GM21786 (cell line): ENCODE measurements around the gene GALNT10.

Experiments used
- ATAC-seq: cut with Tn5 transposase; IDR thresholded peaks from one replicate; pipeline ENCODE4 v1.9.1; 2021; ENCODE audit not compliant: unreplicated experiment

The GALNT10 gene

DNA sequence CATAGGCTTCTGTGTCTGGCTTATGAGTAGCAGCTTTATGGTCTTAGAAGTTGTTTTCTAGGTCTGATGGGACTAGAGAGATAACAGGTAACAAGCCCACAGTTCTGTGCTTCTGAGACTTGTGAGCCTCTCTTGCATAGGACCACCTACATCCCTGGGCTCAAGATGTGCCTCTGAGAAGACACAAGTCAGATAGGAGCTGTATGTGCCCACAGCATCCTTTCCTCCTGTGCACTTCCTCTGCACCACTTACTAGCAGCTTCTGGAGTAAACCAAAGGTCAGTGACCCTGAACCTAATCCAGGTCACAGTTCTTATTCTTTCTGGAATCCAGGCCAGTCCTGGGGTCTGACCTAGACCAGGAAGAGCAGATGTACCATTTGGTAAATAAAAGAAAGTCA lies 40.0 kb downstream of the GALNT10 start:
- ATAC-seq: no peak

DNA sequence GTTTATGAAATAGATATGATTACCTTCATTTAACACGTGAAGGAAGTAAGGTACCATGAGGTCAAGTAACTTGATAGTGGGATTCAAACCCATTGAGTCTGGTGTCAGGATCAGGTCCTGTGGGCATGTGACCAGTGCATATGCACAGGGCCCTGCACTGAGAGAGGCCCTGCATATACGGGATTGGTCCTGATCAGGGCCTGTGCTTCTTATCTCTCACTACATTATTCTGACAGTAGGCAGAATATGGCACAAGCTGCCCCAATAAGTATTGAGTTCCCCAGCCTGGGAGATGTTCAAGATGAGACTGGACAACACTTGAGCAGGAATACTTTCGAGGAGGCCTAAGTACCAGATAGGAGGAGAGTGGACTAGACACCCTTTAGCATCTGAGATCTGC lies 44.0 kb downstream of the GALNT10 start:
- no peak for ATAC-seq

DNA sequence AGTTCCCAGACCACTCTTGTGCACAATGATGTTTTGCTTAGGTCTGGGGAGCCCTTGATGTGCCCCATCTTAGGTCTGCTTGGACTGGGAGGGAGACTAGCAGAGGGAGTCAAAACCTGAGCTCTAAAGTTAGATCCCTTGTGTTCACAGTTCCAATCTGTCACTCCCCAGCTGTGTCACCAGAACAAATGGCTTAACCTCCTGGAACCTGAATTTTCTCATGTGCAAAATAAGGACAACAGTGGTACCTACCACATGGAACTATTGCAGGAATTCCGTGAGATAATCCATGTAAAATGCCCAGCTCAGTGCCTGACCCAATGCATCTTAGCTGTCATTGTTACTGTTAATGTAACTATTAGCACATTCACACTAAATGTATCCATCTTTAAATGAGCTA lies 45.5 kb downstream of the GALNT10 start:
- no peak for ATAC-seq

DNA sequence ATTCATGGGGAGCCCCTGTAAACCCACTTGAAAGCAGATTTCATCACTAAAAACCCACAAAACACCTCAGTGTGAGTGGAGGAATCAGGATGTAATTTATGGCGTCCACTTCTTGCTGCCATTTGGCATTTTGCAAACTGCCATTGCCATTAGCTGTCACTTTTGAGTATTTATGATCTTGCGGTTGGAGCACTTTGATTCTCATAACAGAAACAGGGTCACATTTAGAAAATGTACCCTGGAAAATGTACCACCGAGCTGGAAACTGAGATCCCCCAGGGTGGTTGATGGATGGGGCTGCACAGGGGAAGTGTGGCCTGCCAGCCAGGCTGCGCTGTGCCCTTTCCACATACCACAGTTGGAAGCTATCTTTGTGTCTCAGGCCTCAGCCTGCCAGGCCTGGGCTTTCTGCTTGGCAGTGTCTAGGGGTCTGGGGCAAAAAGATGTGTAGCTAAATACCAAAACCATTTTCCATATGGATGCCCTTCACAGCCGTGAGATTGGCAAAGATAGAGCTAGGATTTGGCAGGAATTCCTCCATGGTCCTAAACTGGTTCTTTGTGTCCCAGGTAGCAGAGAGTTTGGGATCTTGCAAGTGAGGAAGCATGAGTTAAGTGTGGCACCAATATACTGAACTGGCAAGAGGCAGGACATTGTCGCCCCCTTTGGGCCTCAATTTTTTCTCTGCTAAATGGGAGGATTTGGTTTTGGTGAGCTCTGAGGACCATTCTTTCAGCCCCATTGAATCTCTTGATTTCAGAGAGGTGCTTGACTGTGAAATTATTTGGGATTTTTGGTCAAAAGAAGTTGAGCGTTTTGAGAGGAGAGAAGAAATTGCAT lies 46.2 kb downstream of the GALNT10 start:
- no peak for ATAC-seq

DNA sequence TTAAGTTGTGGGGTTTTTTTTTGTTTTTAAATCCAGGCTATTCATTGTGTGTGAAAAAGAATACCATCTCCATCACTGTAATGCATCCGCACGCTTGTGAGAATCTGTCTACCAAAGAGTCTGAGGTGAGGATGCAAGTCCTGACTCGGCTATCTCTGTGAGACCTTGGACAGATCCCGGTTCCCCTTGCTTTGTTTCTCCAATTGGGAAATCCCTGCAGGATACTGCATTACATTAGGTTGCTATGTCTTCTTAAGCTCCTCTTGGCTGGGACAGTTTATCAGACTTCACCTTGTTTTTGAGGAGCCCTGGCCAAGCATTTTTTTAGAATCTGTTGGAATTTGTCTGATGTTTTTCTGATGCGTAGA lies 46.8 kb downstream of the GALNT10 start:
- no peak for ATAC-seq

DNA sequence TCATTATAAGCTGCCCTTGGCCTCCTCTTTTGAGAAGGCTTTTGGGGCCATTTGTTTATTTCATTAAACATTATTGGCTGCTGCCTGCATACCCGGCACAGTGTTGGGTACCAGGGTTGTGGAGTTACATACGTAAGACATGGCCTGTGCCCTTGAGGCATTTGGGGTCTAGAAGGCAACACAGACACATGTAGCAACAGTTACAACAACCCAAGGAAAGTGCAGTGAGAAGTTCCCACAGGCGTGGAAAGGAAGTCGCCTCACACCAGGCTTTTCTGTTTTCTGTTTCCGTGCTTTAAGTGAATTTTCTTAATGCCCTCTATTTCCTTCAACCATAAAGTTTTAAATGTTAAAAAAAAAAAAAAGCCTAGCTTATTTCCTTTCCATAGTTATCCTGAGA lies 47.4 kb downstream of the GALNT10 start:
- ATAC-seq: no peak

DNA sequence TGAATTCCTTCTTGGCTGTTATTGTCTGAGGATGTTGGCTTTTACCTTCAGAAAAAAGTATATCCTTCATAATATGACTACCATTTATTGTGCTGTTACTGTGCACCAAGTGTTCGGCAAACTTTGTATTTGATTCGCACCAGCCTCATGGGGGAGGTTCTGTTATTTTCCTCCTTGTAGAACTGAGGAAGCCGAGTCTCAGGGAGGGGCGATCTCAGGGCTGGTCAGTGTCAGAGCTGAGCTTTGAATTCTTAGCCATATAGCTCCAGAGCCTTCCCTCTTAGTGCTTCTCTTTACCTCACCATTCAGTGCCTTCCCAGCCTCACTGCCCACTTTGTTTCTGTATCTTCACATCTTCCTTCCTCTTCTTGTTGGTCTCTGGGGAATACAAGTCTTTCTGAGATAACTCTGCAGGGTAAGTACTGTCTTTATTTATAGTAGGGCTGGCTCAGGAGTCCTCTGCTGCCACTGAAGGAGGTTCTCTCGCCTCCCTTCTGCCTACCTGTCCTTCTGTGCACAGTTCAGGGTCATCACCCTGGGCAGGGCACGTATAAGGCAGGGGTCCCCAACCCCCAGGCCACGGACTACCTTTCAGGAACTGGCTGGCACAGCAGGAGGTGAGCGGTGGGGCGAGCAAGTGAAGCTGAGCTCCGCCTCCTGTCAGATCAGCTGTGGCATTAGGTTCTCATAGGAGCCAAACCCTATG lies 48.4 kb downstream of the GALNT10 start:
- ATAC-seq: peak; percentile 70

DNA sequence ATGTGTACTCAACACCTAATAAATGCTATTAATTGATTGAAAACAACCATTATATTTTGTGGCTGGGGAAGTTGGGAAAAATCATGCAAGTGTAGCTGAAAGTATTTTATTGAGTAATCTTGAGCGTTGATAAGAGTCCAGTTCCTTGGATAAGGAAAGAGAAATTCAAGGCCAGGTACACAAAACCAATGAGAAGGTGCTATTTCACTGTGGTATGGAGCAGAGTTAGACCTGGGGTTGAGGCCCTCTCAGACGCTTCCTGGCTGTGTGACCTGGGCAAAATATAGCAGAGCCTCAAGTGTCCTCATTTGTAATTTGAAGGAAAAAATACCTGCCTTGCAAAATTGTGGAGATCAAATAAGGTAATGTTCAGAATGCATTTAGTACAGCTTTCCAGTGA lies 50.1 kb downstream of the GALNT10 start:
- ATAC-seq: no peak

DNA sequence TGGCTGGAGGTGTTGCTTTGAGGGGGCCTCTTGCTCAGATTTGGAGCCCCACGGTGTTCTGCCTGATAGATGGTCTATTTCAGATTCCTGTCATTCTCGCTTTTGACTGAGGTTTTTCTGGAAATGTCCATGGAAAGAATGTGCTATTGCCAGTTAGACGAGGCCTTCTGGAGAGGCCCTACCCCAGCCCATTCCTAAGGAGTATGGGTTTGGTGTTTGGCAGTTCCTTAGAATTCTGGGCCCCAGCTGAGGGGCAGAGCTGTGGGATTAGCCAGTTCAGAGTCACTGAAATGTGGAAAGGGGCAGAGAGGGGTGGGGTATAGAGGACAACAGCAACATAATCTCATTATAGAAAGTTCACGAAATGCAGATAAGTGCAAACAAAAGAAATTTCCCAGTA lies 50.5 kb downstream of the GALNT10 start:
- ATAC-seq: no peak

DNA sequence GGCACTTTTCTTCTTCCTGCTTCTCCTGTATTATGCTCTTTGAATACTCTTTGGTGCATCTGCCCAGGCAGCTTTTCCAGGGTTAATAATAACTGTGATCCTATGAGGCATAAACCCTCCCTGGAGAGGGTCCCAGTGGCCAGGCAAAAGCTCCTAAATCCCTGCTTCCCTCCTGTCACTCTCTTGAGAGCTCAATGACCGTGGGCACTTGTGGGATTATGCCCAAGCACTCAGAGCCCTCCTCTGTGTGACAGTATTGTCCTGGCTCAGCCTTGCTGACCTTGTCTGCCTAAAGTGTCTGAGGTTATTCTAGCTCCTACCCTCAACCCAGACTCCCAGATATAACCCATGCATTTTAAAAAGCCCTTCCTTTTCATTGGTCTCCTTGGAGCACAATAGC lies 51.9 kb downstream of the GALNT10 start:
- peak; percentile 2 for ATAC-seq

DNA sequence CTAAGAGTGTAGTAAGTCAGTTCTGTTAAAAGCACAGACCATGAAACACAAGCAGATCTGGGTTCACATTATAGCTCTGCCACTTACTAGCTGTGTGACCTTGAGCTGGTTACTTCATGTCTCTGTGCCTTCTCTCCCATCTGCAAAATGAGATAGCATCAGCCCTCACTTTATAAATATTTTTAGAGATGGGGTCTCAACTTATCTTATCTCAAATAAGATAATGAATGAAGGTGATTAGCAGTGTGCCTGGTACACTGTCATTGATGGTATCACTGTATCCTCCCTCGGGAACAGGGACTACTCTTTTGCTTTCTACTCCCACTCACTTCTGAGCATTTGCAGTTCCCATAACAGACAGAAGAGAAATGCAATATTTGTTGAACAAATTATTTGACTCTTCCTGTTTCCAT lies 52.4 kb downstream of the GALNT10 start:
- ATAC-seq: peak; percentile 59

DNA sequence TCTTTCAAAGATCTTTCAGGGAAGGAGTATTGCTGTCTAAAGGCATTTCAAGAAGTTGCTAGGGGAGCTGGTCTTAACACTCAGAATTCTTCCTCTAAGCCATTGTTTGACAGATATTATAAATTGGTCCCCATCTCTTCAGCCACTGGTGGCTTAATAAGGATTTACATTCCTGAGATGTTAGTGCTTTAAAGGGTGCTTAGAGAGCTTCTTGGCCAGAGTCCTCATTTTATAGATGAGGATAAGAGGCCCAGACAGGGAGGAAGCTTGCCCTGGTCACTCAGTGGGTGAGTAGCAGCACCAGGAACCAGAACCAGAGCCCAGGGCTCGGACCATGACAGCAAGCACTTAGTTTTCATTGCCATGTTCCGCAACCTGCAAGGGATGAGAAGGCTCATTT lies 53.2 kb downstream of the GALNT10 start:
- no peak for ATAC-seq

DNA sequence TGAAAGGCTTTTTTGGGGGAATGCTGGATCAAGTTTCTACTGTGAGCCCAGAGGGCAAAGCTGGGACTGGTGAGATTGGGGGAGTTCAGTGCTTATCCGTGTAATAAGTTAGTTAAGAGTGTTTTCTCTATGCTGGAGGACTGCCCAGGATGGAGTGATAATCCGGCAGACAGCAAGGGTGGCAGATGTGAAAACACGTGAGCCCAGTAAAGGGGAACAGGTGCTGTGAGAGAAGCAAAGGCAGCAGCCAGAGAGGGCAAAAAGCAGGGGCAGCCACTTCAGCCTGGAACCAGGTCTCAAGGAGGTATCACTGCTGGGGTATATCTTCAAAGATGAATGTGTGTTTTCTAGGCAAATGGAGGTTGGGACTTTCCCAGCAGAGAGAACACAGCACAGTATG lies 53.9 kb downstream of the GALNT10 start:
- no peak for ATAC-seq

DNA sequence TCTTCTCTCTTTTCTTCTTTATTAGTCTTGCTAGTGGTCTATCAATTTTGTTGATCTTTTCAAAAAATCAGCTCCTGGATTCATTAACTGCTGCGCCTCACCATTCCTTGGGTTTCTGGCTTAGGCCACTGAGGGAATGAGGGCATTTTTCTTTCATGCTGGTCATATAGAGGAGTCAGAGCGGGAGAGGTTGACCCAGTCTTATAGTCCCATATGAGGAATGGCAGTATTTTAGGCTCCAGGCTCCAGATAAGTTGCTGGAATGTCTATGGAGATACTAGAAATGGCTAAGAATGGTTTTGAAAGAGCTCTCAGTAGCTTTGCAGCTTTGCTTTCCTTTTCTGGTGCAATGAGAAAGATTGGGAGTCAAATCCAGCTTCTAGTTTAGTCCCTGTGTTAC lies 58.2 kb downstream of the GALNT10 start:
- no peak for ATAC-seq

DNA sequence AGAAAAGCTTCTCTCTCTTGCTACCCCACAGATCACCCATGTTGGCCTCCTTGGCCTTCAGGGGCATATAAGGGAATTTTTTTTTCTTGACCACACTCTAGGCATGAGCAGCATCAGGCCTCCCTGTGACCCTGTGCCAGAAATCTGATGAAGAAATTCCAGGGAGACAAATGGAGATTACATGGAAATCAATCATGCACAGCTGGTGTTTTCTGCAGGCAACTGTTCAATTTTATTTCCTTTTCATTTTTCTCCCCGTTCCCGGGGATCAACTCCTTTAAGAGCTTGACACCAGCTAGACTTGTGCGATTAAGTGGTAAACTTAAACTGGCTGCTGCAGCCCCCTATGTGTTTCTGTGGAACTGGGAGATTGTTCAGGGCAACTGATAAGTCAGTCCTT lies 59.3 kb downstream of the GALNT10 start:
- no peak for ATAC-seq

DNA sequence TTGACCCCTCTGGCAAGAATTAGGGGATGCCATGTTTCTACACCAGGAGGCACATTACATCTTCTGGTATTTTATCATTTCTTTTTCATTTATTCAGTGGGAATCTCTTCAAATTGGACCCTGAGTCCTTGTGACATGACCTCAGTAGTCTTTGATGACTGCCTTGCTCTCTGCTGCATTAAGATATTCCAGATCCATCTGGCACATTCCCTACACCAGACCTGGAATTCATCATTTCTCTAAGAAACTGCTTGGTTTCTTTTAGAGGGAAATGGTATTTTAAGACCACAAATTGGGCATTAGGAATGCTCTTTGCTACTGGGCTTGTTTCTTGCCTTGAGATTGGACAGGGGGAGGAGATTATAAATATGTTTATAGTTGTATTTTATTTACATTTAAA lies 61.0 kb downstream of the GALNT10 start:
- no peak for ATAC-seq

DNA sequence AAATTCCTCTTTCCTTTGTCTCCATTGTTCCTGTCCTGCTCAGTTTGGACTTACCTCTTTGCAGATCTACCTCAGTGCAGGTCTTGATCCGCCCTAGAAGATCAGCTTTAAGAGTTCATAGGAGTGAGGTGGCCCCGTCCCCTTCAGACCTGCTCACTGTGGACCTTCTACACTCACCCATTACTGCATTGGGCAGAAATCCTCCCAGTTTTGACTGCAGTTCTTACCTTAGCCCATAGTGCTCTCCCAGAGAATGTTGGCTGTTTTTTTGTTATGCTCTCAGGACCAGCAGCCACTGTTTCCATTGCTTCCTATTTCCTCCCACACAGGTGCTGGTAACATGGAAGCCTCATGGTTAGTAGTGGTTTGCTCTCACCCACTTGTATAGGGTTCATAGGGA lies 63.3 kb downstream of the GALNT10 start:
- ATAC-seq: no peak

DNA sequence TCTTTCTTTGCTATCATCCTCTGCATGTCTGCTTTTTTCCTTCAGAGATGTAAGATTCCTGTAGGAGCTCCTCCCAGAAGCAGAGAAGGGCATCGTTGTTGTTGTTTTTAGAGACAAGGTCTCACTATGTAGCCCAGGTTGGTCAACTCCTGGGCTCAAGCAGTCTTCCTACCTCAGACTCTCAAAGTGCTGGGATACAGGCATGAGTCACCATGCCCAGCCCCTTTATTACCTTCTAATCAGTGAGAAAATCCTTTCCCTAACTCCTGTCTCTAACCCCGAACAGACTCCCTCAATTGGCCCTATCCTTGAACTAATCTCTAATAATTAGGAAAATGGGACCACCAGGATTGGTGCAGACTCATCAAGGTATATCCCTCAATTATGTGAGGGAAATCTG lies 64.4 kb downstream of the GALNT10 start:
- ATAC-seq: no peak

DNA sequence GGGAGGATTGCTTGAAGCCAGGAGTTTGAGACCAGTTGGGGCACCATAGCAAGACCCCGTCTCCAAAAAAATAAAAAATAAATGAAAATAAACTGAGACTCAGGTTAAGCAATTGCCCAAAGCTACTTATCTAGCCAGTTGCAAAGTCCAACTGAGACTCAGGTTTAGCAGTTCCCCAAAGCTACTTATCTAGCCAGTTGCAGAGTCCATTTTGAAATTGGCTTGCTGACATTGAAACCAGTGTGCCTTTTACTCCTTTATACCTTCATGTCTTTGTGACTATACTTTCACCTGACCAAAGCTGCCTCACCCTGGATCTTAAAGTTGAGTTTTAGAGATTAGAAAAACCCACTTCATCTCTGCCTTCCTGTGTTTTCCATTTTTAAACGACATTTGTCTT lies 66.5 kb downstream of the GALNT10 start:
- no peak for ATAC-seq

DNA sequence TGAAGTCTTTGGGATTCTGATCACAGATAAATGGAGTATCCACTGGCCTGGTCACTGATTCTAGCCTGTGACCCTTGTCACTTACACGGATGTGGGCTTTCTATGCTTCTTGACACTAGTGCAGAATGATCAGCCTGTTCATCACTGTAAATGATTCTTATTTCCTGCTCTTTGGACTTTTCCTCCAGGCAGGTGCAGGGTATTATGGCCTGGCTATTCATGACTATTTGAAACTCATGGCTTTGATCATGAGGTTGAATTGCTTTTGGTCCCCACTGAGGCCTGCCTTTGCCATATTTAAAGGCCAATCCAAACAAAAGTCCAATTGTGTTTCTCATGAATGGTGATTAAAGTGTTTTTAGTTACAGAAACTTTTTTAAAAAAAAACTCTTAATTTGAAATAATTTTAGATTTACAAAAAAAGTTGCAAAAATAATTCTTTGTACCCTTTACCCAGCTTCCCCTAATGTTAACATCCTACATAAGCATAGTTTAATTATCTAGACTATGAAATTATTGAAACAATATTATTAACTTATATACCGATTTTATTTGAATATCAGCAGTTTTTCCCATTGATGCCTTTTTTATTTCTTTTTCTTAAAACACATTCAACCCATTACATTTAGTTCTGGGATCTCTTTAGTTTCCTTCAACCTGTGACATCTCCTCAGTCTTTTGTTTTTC lies 68.1 kb downstream of the GALNT10 start:
- ATAC-seq: no peak

DNA sequence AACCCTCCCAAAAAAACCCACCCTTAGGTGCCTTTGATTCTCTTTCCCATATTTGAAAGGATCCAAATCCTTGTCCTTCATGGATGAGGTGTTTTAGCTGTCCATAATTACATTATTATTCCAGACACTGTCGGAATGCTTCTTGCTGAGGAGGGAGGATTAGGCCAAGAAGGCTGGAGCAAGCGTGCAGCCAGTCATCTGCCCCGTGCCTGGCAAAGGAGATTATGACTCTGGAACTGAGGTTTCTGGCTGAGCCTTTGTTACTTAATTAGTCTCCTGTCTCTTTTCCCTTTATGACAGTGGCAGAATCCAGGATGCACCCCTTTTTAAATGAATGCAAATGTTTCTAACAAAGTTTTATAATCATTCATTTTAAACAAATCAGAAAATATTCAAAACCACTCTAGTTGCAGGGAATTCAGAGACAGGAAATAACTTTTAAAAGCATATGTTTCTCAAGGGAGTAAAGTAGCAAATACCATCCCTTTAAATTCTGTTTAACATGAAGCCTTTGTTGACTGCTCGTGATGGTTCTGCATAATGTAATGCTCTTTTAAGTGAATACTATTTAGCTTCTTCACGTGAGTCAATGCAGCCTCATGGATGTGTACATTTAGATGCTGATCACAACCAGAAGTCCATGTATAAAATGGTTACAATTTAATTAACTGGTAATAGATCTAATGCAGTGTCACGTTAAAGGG lies 69.8 kb downstream of the GALNT10 start:
- ATAC-seq: no peak
